Liver (tissue), 3 donors: Measurements from ENCODE around the gene RYR1.

Source experiments
- EGR1 ChIP-seq, 2 donors: IDR thresholded peaks; 2 replicates each; pipeline ENCODE4 v1.6.1; 2016 to 2018; ENCODE audit warnings: antibody characterized with exemption in 2 of 2, low read depth in 2 of 2
- JUND ChIP-seq, 2 donors: IDR thresholded peaks; 2 replicates each; pipeline ENCODE4 v1.6.1; 2016; ENCODE audit warnings: antibody characterized with exemption in 2 of 2
- SP1 ChIP-seq: IDR thresholded peaks from 2 replicates; pipeline ENCODE4 v1.6.1; 2018; ENCODE audit warnings: antibody characterized with exemption, mild to moderate bottlenecking
- TF ChIP-seq, protein P1 (sequence below): fragments of 150-350 bp; IDR thresholded peaks from 2 replicates; pipeline ENCODE4 v1.5.1; 2017; ENCODE audit warnings: improper control_type of control experiment, low read depth, low read length; ENCODE audit not compliant: missing input control
- donor health status: healthy.
- donor health status: healthy.

GRCh38 chr19:38417146-38417543 is 16.3 kb upstream of the RYR1 start:
- TF ChIP-seq, protein P1, sequence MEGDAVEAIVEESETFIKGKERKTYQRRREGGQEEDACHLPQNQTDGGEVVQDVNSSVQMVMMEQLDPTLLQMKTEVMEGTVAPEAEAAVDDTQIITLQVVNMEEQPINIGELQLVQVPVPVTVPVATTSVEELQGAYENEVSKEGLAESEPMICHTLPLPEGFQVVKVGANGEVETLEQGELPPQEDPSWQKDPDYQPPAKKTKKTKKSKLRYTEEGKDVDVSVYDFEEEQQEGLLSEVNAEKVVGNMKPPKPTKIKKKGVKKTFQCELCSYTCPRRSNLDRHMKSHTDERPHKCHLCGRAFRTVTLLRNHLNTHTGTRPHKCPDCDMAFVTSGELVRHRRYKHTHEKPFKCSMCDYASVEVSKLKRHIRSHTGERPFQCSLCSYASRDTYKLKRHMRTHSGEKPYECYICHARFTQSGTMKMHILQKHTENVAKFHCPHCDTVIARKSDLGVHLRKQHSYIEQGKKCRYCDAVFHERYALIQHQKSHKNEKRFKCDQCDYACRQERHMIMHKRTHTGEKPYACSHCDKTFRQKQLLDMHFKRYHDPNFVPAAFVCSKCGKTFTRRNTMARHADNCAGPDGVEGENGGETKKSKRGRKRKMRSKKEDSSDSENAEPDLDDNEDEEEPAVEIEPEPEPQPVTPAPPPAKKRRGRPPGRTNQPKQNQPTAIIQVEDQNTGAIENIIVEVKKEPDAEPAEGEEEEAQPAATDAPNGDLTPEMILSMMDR: no peak
- TF ChIP-seq SP1: no peak
- no peak for TF ChIP-seq EGR1 (IDR thresholded peaks at IDR 0.05; ENCODE audit: low read depth in 2 of 2)
- TF ChIP-seq JUND (IDR thresholded peaks at IDR 0.05): no peak
